SK-N-SH (cell line): ENCODE measurements around the gene TBCD. TPM values are rescaled to one million over a fixed set of nuclear protein-coding genes. Genes with fewer than 3 reads are reported as not detected.

ENCODE experiments used
- CTCF ChIA-PET: fragments of 300-600, 350-600 bp; formaldehyde crosslinking; extraction: SDS; loops from one replicate; lab custom pipeline; 2021; lab: Yijun Ruan, JAX
- POLR2A ChIA-PET: fragments of 350-600 bp; sonication (Branson Sonifier 250); formaldehyde crosslinking; extraction: SDS; loops from one replicate; lab custom pipeline; 2020; ENCODE audit warnings: antibody characterized with exemption, inconsistent platforms; lab: Yijun Ruan, JAX
- DNase-seq: peaks from one replicate; pipeline ENCODE4 v3.0.0; 2012
- H2AFZ ChIP-seq: fragments of 200-600 bp; sonication (generic); 2 replicates; pipeline ENCODE4 v1.8.1; 2016; ENCODE audit warnings: antibody characterized with exemption, mild to moderate bottlenecking, low read depth
- H3F3A ChIP-seq: fragments of 200-600 bp; sonication (generic); replicated peaks from 2 replicates; pipeline ENCODE3; 2016; ENCODE audit warnings: antibody characterized with exemption, mild to moderate bottlenecking; ENCODE audit not compliant: insufficient read depth
- H3K27ac ChIP-seq, 2 experiments: fragments of 200-500 bp in 1 of 2; fragments of 200-600 bp in 1 of 2; sonication (Bioruptor generic) in 1 of 2; sonication (generic), shearing (Covaris generic) in 1 of 2; 2 replicates each; pipeline versions ENCODE4 v1.5.1 to v1.6.1; 2014 to 2016; ENCODE audit warnings: low read depth in 2 of 2, inconsistent platforms in 1 of 2, low read length in 1 of 2, mild to moderate bottlenecking in 1 of 2, mixed read lengths in 1 of 2
- H3K27me3 ChIP-seq: fragments of 200-600 bp; sonication (generic), shearing (Covaris generic); 2 replicates; pipeline ENCODE4 v1.6.1; 2016; ENCODE audit warnings: mixed run types; ENCODE audit not compliant: insufficient read depth
- H3K36me3 ChIP-seq, 2 experiments: fragments of 200-500 bp in 1 of 2; fragments of 200-600 bp in 1 of 2; sonication (Bioruptor generic) in 1 of 2; sonication (generic) in 1 of 2; replicated peaks in 1 of 2; 2 replicates each; pipeline versions ENCODE3 to v1.5.1; 2014 to 2016; ENCODE audit warnings: low read length in 1 of 2, mild to moderate bottlenecking in 1 of 2; ENCODE audit not compliant: insufficient read depth in 2 of 2, control insufficient read depth in 1 of 2
- H3K4me1 ChIP-seq, 2 experiments: fragments of 200-500 bp in 1 of 2; fragments of 200-600 bp in 1 of 2; sonication (Bioruptor generic) in 1 of 2; sonication (generic), shearing (Covaris generic) in 1 of 2; 2 replicates each; pipeline versions ENCODE4 v1.5.1 to v1.6.1; 2014 to 2016; ENCODE audit warnings: low read depth in 1 of 2, low read length in 1 of 2, mixed run types in 1 of 2; ENCODE audit not compliant: insufficient read depth in 2 of 2, control insufficient read depth in 1 of 2
- H3K4me2 ChIP-seq: fragments of 200-600 bp; sonication (generic), shearing (Covaris generic); 2 replicates; pipeline ENCODE4 v1.6.1; 2017; ENCODE audit warnings: mixed run types
- H3K4me3 ChIP-seq, 2 experiments: fragments of 200-500 bp in 1 of 2; fragments of 200-600 bp in 1 of 2; sonication (Bioruptor generic) in 1 of 2; sonication (generic), shearing (Covaris generic) in 1 of 2; 2 replicates each; pipeline versions ENCODE4 v1.5.1 to v1.8.1; 2014 to 2016; ENCODE audit warnings: low read depth in 2 of 2, inconsistent platforms in 1 of 2, low read length in 1 of 2, mild to moderate bottlenecking in 1 of 2, mixed read lengths in 1 of 2, moderate library complexity in 1 of 2
- H3K79me2 ChIP-seq: fragments of 200-600 bp; sonication (generic); 2 replicates; pipeline ENCODE4 v1.8.1; 2017; ENCODE audit warnings: mild to moderate bottlenecking; ENCODE audit not compliant: insufficient read depth
- H3K9ac ChIP-seq: fragments of 200-600 bp; sonication (generic); 2 replicates; pipeline ENCODE4 v1.6.1; 2017; ENCODE audit warnings: mixed run types
- H3K9me2 ChIP-seq: fragments of 200-600 bp; sonication (generic); 2 replicates; pipeline ENCODE4 v1.6.1; 2017; ENCODE audit warnings: mixed run types
- H3K9me3 ChIP-seq: fragments of 200-600 bp; sonication (generic); 2 replicates; pipeline ENCODE4 v1.6.1; 2017; ENCODE audit warnings: mixed run types, mild to moderate bottlenecking, moderate library complexity
- H4K20me1 ChIP-seq: fragments of 200-600 bp; sonication (generic); 2 replicates; pipeline ENCODE4 v1.6.1; 2017; ENCODE audit warnings: mild to moderate bottlenecking, mixed run types; ENCODE audit not compliant: insufficient read depth
- CHD2 ChIP-seq: fragments of 150-350 bp; IDR thresholded peaks from 2 replicates; pipeline ENCODE4 v1.6.1; 2018; ENCODE audit warnings: low read length; ENCODE audit not compliant: partially characterized antibody
- EP300 ChIP-seq, 2 experiments: IDR thresholded peaks; 2 replicates each; pipeline versions ENCODE4 v1.4.0 to v1.6.1; 2012; ENCODE audit warnings: borderline replicate concordance in 1 of 2, low read depth in 1 of 2, low read length in 1 of 2
- FOXJ3 ChIP-seq: sonication (generic); formaldehyde crosslinking; IDR thresholded peaks from 2 replicates; pipeline ENCODE4 v1.5.1; 2020; ENCODE audit warnings: mild to moderate bottlenecking, missing genetic modification reagents
- GABPA ChIP-seq: IDR thresholded peaks from 2 replicates; pipeline ENCODE4 v1.4.0; 2012; ENCODE audit warnings: low read depth, mild to moderate bottlenecking
- GATA2 ChIP-seq: sonication (generic); formaldehyde crosslinking; IDR thresholded peaks from 2 replicates; pipeline ENCODE4 v1.5.0; 2020; ENCODE audit warnings: mild to moderate bottlenecking, missing genetic modification reagents
- MXI1 ChIP-seq: IDR thresholded peaks from 2 replicates; pipeline ENCODE4 v1.6.1; 2012; ENCODE audit warnings: mild to moderate bottlenecking, low read depth, low read length, improper control_type of control experiment
- NFIC ChIP-seq: IDR thresholded peaks from 2 replicates; pipeline ENCODE4 v1.4.0; 2012; ENCODE audit warnings: borderline replicate concordance
- RXRA ChIP-seq: IDR thresholded peaks from 2 replicates; pipeline ENCODE4 v1.4.0; 2012; ENCODE audit warnings: low read depth, mild to moderate bottlenecking, borderline replicate concordance
- SMC3 ChIP-seq: IDR thresholded peaks from 2 replicates; pipeline ENCODE4 v1.6.1; 2012; ENCODE audit warnings: low read depth, low read length, improper control_type of control experiment
- TCF12 ChIP-seq: IDR thresholded peaks from 2 replicates; pipeline ENCODE4 v1.4.0; 2012
- YY1 ChIP-seq: IDR thresholded peaks from 2 replicates; pipeline ENCODE4 v1.4.0; 2012; ENCODE audit warnings: low read depth, mild to moderate bottlenecking
- WGBS: methylation state at CpG from one replicate; pipeline ENCODE4 v1.1.6; 2017; ENCODE audit warnings: low lambda C conversion rate; 5-methylcytosine and 5-hydroxymethylcytosine counted together
- polyA plus RNA-seq, 3 experiments: library from polyadenylated mRNA; depleted of rRNA; stranded (reverse); fragments of >200 nt; gene quantifications; 2 replicates each; pipeline ENCODE4 v1.2.3, GENCODE V29; 2012
- TF ChIP-seq, protein P1 (sequence below): IDR thresholded peaks from 2 replicates; pipeline ENCODE4 v1.4.0; 2012; ENCODE audit warnings: low read depth
- TF ChIP-seq, protein P2 (sequence below): IDR thresholded peaks from 2 replicates; pipeline ENCODE4; 2012
- TF ChIP-seq, protein P3 (sequence below): fragments of 200-600 bp; sonication (generic); IDR thresholded peaks from 2 replicates; pipeline ENCODE4 v1.6.1; 2017; ENCODE audit warnings: antibody characterized with exemption, mild to moderate bottlenecking, moderate library complexity
- TF ChIP-seq, protein P4 (sequence below): IDR thresholded peaks from 2 replicates; pipeline ENCODE4 v1.4.0; 2012; ENCODE audit warnings: low read depth, borderline replicate concordance
- TF ChIP-seq, protein P5 (sequence below): fragments of 150-350 bp; IDR thresholded peaks from 2 replicates; pipeline ENCODE4 v1.6.1; 2016; ENCODE audit warnings: mild to moderate bottlenecking, low read depth, low read length
- TF ChIP-seq, protein P6 (sequence below): fragments of 150-350 bp; IDR thresholded peaks from 2 replicates; pipeline ENCODE4 v1.6.1; 2017; ENCODE audit warnings: antibody characterized with exemption, low read length, low read depth, borderline replicate concordance

Gene TBCD
- polyA plus RNA-seq, 1 of the 3 experiments (the other 2 are of a cell fraction): 107 TPM

DNA sequence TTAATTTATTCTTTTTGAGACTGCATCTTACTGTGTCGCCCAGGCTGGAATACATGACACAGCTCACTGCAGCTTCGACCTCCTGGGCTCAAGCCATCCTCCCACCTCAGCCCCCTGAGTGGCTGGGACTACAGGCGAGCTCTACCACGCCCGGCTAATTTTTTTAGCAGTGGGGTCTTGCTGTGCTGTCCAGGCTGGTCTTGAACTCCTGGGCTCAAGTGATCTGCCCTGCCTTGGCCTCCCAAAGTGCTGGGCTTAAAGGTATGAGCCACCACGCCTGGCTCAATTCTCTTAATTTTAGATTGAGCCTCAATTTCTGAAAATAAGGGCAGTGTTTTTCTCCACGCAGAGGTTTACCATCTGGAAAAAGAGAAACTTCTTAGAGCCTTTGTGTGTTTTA lies 46.9 kb downstream of the TBCD start:
- H3K9me2 ChIP-seq: no peaks in the 10 kb centered on the region
- H2AFZ ChIP-seq: no peak overlapping the region
- H3F3A ChIP-seq: no peaks in the 10 kb centered on the region
- 97% methylated on average over 7 of the region's 7 CpGs for whole genome bisulfite sequencing
- DNase-seq: no peak
- H3K9me3 ChIP-seq: no peaks in the 10 kb centered on the region
- CTCF ChIA-PET: interaction anchor here (0.9 kb wide), 1 partner anchor 94 kb away, joined by 3 read pairs; no protein-coding TSS in a partner anchor
- no peak overlapping the region for H3K4me3 ChIP-seq
- H4K20me1 ChIP-seq: peaks cover 15% of the 10 kb centered on the region
- POLR2A ChIA-PET: no interaction called here
- H3K9ac ChIP-seq: no peak overlapping the region
- H3K4me1 ChIP-seq: peaks cover 0 to 16% of the 10 kb centered on the region in 2 experiments; a peak in 1 of 4 replicates
- peaks cover 10 to 24% of the 10 kb centered on the region in 2 experiments for H3K36me3 ChIP-seq
- TF ChIP-seq YY1 (no peak), NFIC (no peak)
- TF ChIP-seq, protein P1, sequence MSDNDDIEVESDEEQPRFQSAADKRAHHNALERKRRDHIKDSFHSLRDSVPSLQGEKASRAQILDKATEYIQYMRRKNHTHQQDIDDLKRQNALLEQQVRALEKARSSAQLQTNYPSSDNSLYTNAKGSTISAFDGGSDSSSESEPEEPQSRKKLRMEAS: no peak
- H3K27me3 ChIP-seq: no peaks in the 10 kb centered on the region
- H3K27ac ChIP-seq: no peak overlapping the region
- H3K79me2 ChIP-seq: peaks cover 28% of the 10 kb centered on the region; the same call in 1 of the 2 replicates
- H3K4me2 ChIP-seq: no peak overlapping the region

DNA sequence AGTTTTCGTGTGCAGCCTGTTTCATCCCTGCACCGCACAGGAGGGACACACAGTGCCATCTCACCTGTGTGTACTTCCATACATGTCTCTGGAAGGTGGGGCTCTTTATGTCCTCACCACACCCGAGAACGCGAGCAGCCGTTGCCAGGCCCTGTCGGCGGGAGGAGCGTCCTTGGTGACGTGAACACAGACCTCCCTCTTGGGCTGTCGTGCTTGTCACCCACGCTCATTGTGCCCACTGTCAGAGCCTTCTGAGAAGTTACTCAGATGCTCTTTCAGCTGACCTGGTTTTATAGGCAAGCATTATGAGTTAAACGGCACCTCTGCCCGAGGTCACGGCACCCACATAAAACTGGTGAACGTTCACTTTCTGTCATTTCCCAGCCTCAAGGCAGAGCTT lies 47.7 kb downstream of the TBCD start:
- Histone ChIP-seq H3K79me2 (peaks cover 28% of the 10 kb centered on the region; the same call in 1 of the 2 replicates), H3K36me3 (peaks cover 10 to 24% of the 10 kb centered on the region in 2 experiments), H4K20me1 (peaks cover 15% of the 10 kb centered on the region), H3K9me2 (no peaks in the 10 kb centered on the region), H3K9ac (no peak overlapping the region), H3K4me1 (peaks cover 0 to 7% of the 10 kb centered on the region in 2 experiments; a peak in 1 of 4 replicates), H3F3A (no peaks in the 10 kb centered on the region), H3K4me3 (no peak overlapping the region), H3K27me3 (no peaks in the 10 kb centered on the region), H2AFZ (no peak overlapping the region), H3K4me2 (no peak overlapping the region), H3K27ac (no peak overlapping the region), H3K9me3 (no peaks in the 10 kb centered on the region)
- no peak for DNase-seq
- WGBS: 98% methylated on average over 16 of the region's 16 CpGs
- POLR2A ChIA-PET: interaction anchor here (0.6 to 0.7 kb wide), 2 partner anchors 54 to 395 kb away, joined by 3 read pairs; no protein-coding TSS in a partner anchor
- CTCF ChIA-PET: interaction anchor here (0.9 to 1.1 kb wide), 3 partner anchors 23 to 93 kb away, joined by 3 read pairs; no protein-coding TSS in a partner anchor
- TF ChIP-seq MXI1 (no peak), SMC3 (no peak), GATA2 (CRISPR knock-in tag) (no peak), FOXJ3 (no peak), GABPA (no peak), YY1 (no peak), EP300 (IDR thresholded peaks at IDR 0.05; ENCODE audit: borderline replicate concordance in 1 of 2, low read depth in 1 of 2, low read length in 1 of 2) (no peak), TCF12 (no peak), CHD2 (no peak), RXRA (no peak)
- TF ChIP-seq, protein P2, sequence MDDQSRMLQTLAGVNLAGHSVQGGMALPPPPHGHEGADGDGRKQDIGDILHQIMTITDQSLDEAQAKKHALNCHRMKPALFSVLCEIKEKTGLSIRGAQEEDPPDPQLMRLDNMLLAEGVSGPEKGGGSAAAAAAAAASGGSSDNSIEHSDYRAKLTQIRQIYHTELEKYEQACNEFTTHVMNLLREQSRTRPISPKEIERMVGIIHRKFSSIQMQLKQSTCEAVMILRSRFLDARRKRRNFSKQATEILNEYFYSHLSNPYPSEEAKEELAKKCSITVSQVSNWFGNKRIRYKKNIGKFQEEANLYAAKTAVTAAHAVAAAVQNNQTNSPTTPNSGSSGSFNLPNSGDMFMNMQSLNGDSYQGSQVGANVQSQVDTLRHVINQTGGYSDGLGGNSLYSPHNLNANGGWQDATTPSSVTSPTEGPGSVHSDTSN: no peak
- TF ChIP-seq, protein P3, sequence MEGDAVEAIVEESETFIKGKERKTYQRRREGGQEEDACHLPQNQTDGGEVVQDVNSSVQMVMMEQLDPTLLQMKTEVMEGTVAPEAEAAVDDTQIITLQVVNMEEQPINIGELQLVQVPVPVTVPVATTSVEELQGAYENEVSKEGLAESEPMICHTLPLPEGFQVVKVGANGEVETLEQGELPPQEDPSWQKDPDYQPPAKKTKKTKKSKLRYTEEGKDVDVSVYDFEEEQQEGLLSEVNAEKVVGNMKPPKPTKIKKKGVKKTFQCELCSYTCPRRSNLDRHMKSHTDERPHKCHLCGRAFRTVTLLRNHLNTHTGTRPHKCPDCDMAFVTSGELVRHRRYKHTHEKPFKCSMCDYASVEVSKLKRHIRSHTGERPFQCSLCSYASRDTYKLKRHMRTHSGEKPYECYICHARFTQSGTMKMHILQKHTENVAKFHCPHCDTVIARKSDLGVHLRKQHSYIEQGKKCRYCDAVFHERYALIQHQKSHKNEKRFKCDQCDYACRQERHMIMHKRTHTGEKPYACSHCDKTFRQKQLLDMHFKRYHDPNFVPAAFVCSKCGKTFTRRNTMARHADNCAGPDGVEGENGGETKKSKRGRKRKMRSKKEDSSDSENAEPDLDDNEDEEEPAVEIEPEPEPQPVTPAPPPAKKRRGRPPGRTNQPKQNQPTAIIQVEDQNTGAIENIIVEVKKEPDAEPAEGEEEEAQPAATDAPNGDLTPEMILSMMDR: no peak
- TF ChIP-seq, protein P4, sequence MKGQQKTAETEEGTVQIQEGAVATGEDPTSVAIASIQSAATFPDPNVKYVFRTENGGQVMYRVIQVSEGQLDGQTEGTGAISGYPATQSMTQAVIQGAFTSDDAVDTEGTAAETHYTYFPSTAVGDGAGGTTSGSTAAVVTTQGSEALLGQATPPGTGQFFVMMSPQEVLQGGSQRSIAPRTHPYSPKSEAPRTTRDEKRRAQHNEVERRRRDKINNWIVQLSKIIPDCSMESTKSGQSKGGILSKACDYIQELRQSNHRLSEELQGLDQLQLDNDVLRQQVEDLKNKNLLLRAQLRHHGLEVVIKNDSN: no peak
- TF ChIP-seq, protein P5, sequence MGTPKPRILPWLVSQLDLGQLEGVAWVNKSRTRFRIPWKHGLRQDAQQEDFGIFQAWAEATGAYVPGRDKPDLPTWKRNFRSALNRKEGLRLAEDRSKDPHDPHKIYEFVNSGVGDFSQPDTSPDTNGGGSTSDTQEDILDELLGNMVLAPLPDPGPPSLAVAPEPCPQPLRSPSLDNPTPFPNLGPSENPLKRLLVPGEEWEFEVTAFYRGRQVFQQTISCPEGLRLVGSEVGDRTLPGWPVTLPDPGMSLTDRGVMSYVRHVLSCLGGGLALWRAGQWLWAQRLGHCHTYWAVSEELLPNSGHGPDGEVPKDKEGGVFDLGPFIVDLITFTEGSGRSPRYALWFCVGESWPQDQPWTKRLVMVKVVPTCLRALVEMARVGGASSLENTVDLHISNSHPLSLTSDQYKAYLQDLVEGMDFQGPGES: no peak
- TF ChIP-seq, protein P6, sequence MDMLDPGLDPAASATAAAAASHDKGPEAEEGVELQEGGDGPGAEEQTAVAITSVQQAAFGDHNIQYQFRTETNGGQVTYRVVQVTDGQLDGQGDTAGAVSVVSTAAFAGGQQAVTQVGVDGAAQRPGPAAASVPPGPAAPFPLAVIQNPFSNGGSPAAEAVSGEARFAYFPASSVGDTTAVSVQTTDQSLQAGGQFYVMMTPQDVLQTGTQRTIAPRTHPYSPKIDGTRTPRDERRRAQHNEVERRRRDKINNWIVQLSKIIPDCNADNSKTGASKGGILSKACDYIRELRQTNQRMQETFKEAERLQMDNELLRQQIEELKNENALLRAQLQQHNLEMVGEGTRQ: no peak
